Body of pancreas (tissue), 4 donors: ENCODE measurements around the gene UBE2N.

ENCODE experiments used
- CTCF ChIP-seq, 7 experiments: fragments of 450-650 bp in 4 of 7; fragments of 200-600 bp in 3 of 7; sonication (generic) in 3 of 7; IDR thresholded peaks; one replicate each; pipeline ENCODE4 v1.5.1; 2016 to 2019; ENCODE audit warnings: antibody characterized with exemption in 7 of 7
- POLR2A ChIP-seq, 3 donors: fragments of 450-650 bp; IDR thresholded peaks; one replicate each; pipeline ENCODE4 v1.6.1; 2016; ENCODE audit warnings: antibody characterized with exemption in 3 of 3, mild to moderate bottlenecking in 2 of 3

GRCh38 chr12:93373961-93374656 lies 67.6 kb downstream of the UBE2N start:
- TF ChIP-seq CTCF (IDR thresholded peaks at IDR 0.05) (no peak), POLR2A (IDR thresholded peaks at IDR 0.05) (no peak)
